Measurements from ENCODE around the gene BRAT1.
"Not testable (repeated sequence)": the region's sequence is repeated elsewhere in the genome, so short reads cannot be mapped to it uniquely, and the experiment has no call there.

DNA sequence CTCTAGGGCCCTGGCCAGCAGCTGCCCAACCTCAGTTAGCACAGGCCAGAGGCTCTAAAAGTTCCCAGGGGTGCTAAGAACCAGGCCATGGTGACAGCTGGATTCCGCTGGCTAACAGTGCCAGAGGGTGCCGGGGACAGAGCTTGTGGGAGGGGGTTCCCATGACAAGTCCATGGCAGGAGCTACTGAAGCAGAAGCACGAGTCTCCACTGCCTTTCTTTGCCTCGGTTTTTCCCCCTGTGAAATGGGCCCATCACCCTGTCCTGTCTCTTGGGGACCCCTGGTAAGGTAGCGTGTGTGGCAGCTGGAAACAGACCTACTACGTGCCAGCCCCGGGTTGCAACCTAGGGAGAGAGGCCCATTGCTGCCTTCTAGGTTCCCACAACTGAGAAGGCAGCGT lies 22.5 kb downstream of the BRAT1 start:
- TF ChIP-seq, protein P1, sequence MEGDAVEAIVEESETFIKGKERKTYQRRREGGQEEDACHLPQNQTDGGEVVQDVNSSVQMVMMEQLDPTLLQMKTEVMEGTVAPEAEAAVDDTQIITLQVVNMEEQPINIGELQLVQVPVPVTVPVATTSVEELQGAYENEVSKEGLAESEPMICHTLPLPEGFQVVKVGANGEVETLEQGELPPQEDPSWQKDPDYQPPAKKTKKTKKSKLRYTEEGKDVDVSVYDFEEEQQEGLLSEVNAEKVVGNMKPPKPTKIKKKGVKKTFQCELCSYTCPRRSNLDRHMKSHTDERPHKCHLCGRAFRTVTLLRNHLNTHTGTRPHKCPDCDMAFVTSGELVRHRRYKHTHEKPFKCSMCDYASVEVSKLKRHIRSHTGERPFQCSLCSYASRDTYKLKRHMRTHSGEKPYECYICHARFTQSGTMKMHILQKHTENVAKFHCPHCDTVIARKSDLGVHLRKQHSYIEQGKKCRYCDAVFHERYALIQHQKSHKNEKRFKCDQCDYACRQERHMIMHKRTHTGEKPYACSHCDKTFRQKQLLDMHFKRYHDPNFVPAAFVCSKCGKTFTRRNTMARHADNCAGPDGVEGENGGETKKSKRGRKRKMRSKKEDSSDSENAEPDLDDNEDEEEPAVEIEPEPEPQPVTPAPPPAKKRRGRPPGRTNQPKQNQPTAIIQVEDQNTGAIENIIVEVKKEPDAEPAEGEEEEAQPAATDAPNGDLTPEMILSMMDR (IDR thresholded peaks at IDR 0.05), result not testable (repeated sequence)
- not testable (repeated sequence) for TF ChIP-seq POLR2A (IDR thresholded peaks at IDR 0.05)
